Sigmoid colon (tissue), 7 donors: ENCODE measurements around the gene DNER. TPM values are rescaled to one million over a fixed set of nuclear protein-coding genes. Genes with fewer than 3 reads are reported as not detected.

Experiments used
- DNase-seq: peaks from one replicate; pipeline ENCODE4 v3.0.0-alpha.2; 2019
- H3K27ac ChIP-seq, 4 donors: fragments of 200-600 bp; sonication (generic); one replicate each; pipeline ENCODE4 v1.5.1; 2016 to 2019; ENCODE audit warnings: mild to moderate bottlenecking in 1 of 4
- H3K27me3 ChIP-seq, 3 donors: fragments of 200-600 bp; sonication (generic); one replicate each; pipeline ENCODE4 v1.5.1; 2019; ENCODE audit warnings: mild to moderate bottlenecking in 1 of 3
- H3K36me3 ChIP-seq, 4 donors: fragments of 200-600 bp; sonication (generic); one replicate each; pipeline ENCODE4 v1.5.1; 2016 to 2019
- H3K4me1 ChIP-seq, 4 donors: fragments of 200-600 bp; sonication (generic); one replicate each; pipeline ENCODE4 v1.5.1; 2017 to 2019
- H3K4me3 ChIP-seq, 4 donors: fragments of 200-600 bp; sonication (generic); one replicate each; pipeline ENCODE4 v1.5.1; 2017 to 2019; ENCODE audit warnings: mild to moderate bottlenecking in 2 of 4, moderate library complexity in 1 of 4
- H3K9me3 ChIP-seq, 4 donors: fragments of 200-600 bp in 3 of 4; sonication (generic) in 3 of 4; one replicate each; pipeline versions ENCODE4 v1.5.1 to v1.6.1; 2013 to 2019
- EP300 ChIP-seq, 4 donors: sonication (generic); formaldehyde crosslinking; IDR thresholded peaks; one replicate each; pipeline ENCODE4 v1.6.1; 2017; ENCODE audit warnings: antibody characterized with exemption in 4 of 4
- POLR2A ChIP-seq, 2 donors: fragments of 450-650 bp; IDR thresholded peaks; one replicate each; pipeline ENCODE4 v1.6.1; 2016; ENCODE audit warnings: antibody characterized with exemption in 2 of 2, mild to moderate bottlenecking in 2 of 2, moderate library complexity in 2 of 2
- POLR2AphosphoS5 ChIP-seq, 4 donors: sonication (generic); formaldehyde crosslinking; IDR thresholded peaks; one replicate each; pipeline ENCODE4 v1.6.1; 2017; ENCODE audit warnings: antibody characterized with exemption in 4 of 4
- WGBS, 2 donors: extraction: QIAGEN DNeasy Blood & Tissue Kit; methylation state at CpG; one replicate each; pipeline ENCODE4 v1.1.7; 2013; 5-methylcytosine and 5-hydroxymethylcytosine counted together
- intact Hi-C: fragments of 100-400 bp; cut with DNase I; formaldehyde crosslinking; loops from one replicate; pipeline ENCODE4 v1.15.1; 2023
- polyA plus RNA-seq, 3 donors: library from polyadenylated mRNA; stranded (reverse); fragments of 200-250 nt; gene quantifications; one replicate each; pipeline ENCODE4 v1.2.3, GENCODE V29; 2013
- total RNA-seq, 4 donors: library from RNA; depleted of rRNA; stranded (reverse); fragments of >200 nt; gene quantifications; one replicate each; pipeline ENCODE4 v1.1.0, GENCODE V29; 2016
- TF ChIP-seq, protein P1 (sequence below), 4 experiments: fragments of 450-650 bp in 3 of 4; fragments of 200-600 bp in 1 of 4; IDR thresholded peaks; one replicate each; pipeline ENCODE4 v1.5.1; 2016 to 2019; ENCODE audit warnings: antibody characterized with exemption in 4 of 4, mild to moderate bottlenecking in 3 of 4, moderate library complexity in 2 of 4
- donor health status: healthy with polysubstance abuse.
- donor health status: Bipolar disorder and iron deficiency.
- donor health status: healthy.

DNER gene
- total and polyA plus RNA-seq, 7 donors: 2.7 to 17.7 (median 9.9) TPM; not detected in 1

- DNase-seq: no peak
- intact Hi-C loops: no loop called here
- Histone ChIP-seq H3K36me3 (no peaks in the 10 kb centered on the region), H3K27ac (no peak overlapping the region), H3K4me3 (no peak overlapping the region), H3K27me3 (no peaks in the 10 kb centered on the region), H3K9me3 (no peaks in the 10 kb centered on the region), H3K4me1 (no peaks in the 10 kb centered on the region)
- no peak for TF ChIP-seq POLR2AphosphoS5 (IDR thresholded peaks at IDR 0.05)
- TF ChIP-seq, protein P1, sequence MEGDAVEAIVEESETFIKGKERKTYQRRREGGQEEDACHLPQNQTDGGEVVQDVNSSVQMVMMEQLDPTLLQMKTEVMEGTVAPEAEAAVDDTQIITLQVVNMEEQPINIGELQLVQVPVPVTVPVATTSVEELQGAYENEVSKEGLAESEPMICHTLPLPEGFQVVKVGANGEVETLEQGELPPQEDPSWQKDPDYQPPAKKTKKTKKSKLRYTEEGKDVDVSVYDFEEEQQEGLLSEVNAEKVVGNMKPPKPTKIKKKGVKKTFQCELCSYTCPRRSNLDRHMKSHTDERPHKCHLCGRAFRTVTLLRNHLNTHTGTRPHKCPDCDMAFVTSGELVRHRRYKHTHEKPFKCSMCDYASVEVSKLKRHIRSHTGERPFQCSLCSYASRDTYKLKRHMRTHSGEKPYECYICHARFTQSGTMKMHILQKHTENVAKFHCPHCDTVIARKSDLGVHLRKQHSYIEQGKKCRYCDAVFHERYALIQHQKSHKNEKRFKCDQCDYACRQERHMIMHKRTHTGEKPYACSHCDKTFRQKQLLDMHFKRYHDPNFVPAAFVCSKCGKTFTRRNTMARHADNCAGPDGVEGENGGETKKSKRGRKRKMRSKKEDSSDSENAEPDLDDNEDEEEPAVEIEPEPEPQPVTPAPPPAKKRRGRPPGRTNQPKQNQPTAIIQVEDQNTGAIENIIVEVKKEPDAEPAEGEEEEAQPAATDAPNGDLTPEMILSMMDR (IDR thresholded peaks at IDR 0.05): no peak
- TF ChIP-seq POLR2A (IDR thresholded peaks at IDR 0.05): no peak
- no peak for TF ChIP-seq EP300 (IDR thresholded peaks at IDR 0.05)
- WGBS, 2 donors: 93 to 94% methylated on average over 12 of the region's 12 CpGs
These were observed 104.0 kb downstream of the DNER start for GRCh38 chr2:229610333-229610732.

DNA sequence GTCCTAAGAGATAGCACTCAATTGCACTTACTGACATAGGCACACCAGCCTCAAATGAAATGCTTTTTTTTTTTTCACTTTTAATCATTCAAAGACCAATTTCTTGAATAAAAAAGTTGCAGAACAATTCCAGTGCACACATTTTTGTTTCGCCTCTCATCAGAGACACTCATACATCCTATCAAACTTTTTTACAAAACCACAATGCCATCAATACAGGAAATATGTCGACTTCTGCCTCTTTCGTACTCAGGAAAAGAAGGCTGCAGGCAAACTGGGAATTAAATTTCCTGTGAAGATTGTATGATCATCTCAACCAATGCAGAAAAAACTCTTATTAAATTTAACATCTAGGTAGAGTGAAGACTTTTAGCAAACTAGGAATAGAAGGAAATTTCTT is 112.4 kb downstream of the DNER start:
- Histone ChIP-seq H3K9me3 (no peaks in the 10 kb centered on the region), H3K4me1 (no peaks in the 10 kb centered on the region), H3K27ac (no peak overlapping the region), H3K27me3 (no peaks in the 10 kb centered on the region), H3K36me3 (no peaks in the 10 kb centered on the region), H3K4me3 (no peak overlapping the region)
- DNase-seq: no peak
- intact Hi-C loops: no loop called here
- 50 to 78% methylated on average over 3 of the region's 3 CpGs for WGBS, 2 donors
- TF ChIP-seq, protein P1 (IDR thresholded peaks at IDR 0.05): no peak
- TF ChIP-seq POLR2A (IDR thresholded peaks at IDR 0.05) (no peak), EP300 (IDR thresholded peaks at IDR 0.05) (no peak), POLR2AphosphoS5 (IDR thresholded peaks at IDR 0.05) (no peak)

DNA sequence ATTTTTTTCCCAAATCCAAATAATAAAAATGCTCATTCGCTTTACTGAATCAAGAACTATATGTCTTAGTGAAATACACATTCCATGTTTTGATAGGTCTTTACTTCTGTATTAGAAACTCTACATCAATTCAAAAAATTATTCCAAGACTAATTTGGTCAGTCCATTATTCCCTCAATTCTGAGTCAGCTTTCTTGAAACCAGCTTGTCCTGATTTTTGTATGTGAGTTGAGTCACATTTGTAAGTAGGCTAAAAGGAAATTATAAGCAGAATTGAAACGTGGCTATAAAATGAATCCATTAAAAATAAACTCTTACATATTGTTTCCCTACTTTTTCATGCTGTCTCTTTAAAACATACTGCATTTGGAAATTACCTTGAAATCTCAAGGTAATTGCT is 113.0 kb downstream of the DNER start:
- no peak overlapping the region for H3K27ac ChIP-seq
- intact Hi-C loops: no loop called here
- DNase-seq: no peak
- 62 to 68% methylated on average over 2 of the region's 2 CpGs for WGBS, 2 donors
- H3K4me1 ChIP-seq: no peaks in the 10 kb centered on the region
- TF ChIP-seq, protein P1 (IDR thresholded peaks at IDR 0.05): no peak
- no peak for TF ChIP-seq POLR2A (IDR thresholded peaks at IDR 0.05)
- no peak for TF ChIP-seq POLR2AphosphoS5 (IDR thresholded peaks at IDR 0.05)
- no peak for TF ChIP-seq EP300 (IDR thresholded peaks at IDR 0.05)
- no peaks in the 10 kb centered on the region for H3K36me3 ChIP-seq
- no peaks in the 10 kb centered on the region for H3K27me3 ChIP-seq
- H3K9me3 ChIP-seq: no peaks in the 10 kb centered on the region
- no peak overlapping the region for H3K4me3 ChIP-seq

DNA sequence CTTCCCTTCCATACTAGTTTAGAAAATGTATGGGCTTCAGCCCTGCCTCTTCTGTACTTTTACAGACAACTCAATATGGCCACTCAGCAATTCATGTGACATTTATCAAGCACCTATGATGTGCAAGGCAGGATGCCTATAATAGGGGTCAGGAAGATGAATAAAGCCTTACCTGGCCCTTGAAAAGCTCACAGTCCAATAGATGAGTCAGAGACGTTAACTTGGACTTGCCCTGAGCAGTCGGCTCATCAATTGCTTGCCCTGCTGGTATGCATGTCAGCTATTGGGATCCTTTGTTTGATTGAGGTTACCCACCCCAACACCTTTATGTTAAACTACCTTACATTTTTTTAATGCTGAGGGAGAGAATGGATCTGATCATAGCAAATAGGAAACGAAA is 116.1 kb downstream of the DNER start:
- no peak overlapping the region for H3K4me3 ChIP-seq
- no peaks in the 10 kb centered on the region for H3K4me1 ChIP-seq
- H3K27me3 ChIP-seq: no peaks in the 10 kb centered on the region
- DNase-seq: no peak
- WGBS, 2 donors: 63 to 86% methylated on average over 3 of the region's 3 CpGs
- H3K27ac ChIP-seq: no peak overlapping the region
- H3K9me3 ChIP-seq: no peaks in the 10 kb centered on the region
- H3K36me3 ChIP-seq: no peaks in the 10 kb centered on the region
- TF ChIP-seq POLR2A (IDR thresholded peaks at IDR 0.05) (no peak), POLR2AphosphoS5 (IDR thresholded peaks at IDR 0.05) (no peak), EP300 (IDR thresholded peaks at IDR 0.05) (no peak)
- TF ChIP-seq, protein P1 (IDR thresholded peaks at IDR 0.05): no peak
- intact Hi-C loops: no loop called here

- Histone ChIP-seq H3K36me3 (no peaks in the 10 kb centered on the region), H3K27ac (no peak overlapping the region), H3K9me3 (no peaks in the 10 kb centered on the region), H3K4me1 (no peaks in the 10 kb centered on the region), H3K27me3 (no peaks in the 10 kb centered on the region), H3K4me3 (no peak overlapping the region)
- TF ChIP-seq POLR2A (IDR thresholded peaks at IDR 0.05): no peak
- TF ChIP-seq, protein P1 (IDR thresholded peaks at IDR 0.05): no peak
- intact Hi-C loops: no loop called here
- WGBS, 2 donors: 64 to 77% methylated on average over 7 of the region's 7 CpGs
- no peak for DNase-seq
These were observed 117.6 kb downstream of the DNER start for GRCh38 chr2:229596796-229597195.
